ENCODE measurements around the gene NFATC2.
A peak's percentile ranks its signal among the peaks of the same experiment; 100 is the strongest.

The NFATC2 gene

GRCh38 chr20:51412951-51413481 lies 129.5 kb downstream of the NFATC2 start:
- DNase-seq (ENCODE audit: low read depth) = no peak

- no peak for DNase-seq (ENCODE audit: low read depth)
Measured at GRCh38 chr20:51412333-51412871, 130.1 kb downstream of the NFATC2 start.

DNA sequence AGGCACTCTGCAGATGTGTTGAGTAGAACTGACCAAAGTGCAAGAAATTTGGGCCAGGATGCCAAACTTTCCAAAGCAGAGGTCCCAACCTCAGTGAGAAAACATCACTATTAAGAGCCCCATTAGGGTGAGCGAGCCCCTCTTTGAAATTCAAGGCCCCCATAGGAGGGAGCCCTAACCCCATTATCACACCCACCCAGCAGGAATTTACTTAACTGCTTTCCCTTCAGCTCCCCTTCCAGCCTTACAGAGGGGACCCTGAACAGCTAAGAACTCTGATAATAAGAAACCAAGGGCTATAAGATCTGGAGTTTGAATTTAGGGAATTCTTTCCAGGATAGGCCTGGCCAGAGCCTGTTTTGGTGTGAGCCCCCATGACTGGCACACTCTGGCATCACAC lies 130.6 kb downstream of the NFATC2 start:
- DNase-seq (ENCODE audit: low read depth) = no peak

DNA sequence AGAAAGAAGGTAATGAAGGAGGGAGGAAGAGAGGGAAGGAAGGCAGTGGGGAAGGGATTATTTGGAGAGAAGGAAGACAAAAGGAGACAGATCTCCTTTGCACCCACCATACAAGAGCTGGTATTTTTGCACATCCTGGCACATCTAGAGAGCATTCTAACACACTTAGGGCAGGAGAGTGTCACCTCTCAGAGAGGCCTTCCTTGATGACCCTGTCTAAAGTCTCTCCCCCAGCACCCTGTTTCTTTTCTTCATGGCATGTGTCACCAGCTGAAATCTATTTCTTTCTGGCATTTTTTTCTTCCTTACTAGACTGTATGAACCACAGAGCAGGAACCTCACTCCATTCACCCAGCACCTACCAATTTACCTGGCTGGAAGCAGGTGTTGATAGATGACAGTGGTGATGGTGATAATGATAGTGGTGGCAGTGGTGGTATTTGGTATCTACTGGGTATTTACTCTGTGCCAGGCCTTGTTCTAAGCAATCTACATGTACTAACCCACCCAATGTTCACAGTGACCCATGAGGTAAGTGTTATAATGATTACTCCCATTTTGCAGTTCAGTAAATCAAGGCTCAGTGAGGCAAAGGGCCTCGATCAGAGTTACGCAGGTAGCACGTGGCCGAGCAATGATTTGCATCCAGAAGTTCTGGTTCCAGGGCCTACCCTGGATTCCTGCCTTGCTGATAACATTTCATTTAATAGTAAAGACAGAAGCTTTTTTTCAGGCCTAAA lies 131.8 kb downstream of the NFATC2 start:
- no peak for DNase-seq (ENCODE audit: low read depth)

- DNase-seq (ENCODE audit: low read depth) = no peak
Measured at GRCh38 chr20:51409192-51409880, 133.2 kb downstream of the NFATC2 start.

DNA sequence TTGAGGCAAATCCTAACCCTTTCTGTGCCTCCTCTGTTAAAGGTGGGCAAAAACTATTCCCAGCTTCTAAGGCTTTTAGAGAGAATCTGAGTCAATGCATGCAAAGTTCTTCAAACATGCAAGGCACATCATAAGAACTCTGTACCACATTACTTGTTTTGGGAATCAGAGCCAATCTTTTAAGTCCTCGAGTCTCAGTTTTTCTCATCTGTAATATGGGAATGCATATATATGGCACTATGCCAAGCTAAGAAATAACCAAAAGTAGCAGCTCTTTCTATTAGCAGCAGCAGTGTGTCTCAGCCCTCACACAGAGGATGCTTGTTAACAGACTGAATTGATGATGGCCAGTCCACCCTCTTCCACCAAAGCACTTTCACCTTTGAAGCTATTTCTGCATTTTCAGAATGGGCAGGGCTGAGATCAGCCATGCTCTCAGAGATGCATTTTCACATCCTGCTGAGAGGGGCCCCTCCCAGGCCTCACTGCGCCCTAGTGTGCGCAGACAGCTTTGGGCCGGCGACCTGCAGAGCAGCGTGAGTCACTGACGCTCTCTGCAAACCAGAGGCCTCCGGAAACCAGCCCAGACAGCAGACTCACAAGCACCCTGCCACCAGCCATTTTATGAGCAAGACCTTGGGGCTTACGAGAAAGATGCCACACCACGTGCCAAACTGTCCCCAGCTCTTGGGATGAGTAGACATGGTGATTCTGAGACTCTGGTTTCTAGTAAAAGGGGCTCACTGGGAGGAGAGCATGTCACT lies 138.0 kb downstream of the NFATC2 start:
- DNase-seq (ENCODE audit: low read depth) = peak; percentile 71

GRCh38 chr20:51403466-51404220 lies 138.9 kb downstream of the NFATC2 start:
- no peak for DNase-seq (ENCODE audit: low read depth)

DNA sequence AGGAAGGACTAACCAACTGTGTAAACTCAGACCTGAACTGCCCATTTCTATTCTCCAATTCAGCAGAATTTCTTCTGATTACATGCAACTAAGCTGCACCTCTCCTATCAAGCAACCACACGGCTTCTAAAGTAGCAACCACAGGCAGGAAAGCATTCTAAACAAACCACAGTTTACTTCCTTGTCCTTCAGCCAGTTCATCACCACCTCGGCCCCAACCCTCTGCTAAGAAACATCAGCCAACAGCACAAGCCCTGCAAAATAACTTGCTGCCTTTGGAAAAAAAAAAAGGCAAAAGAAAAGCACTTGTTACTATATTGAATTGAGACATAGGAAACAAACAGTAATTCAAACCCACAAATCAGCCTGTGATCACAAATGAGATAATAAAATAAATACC lies 140.3 kb downstream of the NFATC2 start:
- no peak for DNase-seq (ENCODE audit: low read depth)

DNA sequence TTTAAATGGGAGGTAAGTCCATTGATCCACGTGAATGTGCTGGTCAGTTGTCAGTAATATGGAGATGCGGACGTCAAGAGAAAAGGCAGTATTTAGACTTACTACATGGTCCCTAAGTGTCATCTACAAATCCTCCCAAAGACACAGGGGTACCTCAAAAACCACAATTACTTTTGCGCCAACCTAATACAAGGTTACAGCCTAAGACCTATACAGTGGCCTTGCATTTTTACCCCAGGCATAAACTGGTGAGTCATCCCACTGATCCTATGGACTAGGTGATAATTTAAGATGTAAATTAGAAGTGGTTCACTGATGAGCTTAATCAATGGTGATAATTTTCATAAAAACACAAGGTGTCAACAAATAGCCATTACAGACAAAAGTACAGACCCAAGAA lies 141.0 kb downstream of the NFATC2 start:
- DNase-seq (ENCODE audit: low read depth) = no peak

DNA sequence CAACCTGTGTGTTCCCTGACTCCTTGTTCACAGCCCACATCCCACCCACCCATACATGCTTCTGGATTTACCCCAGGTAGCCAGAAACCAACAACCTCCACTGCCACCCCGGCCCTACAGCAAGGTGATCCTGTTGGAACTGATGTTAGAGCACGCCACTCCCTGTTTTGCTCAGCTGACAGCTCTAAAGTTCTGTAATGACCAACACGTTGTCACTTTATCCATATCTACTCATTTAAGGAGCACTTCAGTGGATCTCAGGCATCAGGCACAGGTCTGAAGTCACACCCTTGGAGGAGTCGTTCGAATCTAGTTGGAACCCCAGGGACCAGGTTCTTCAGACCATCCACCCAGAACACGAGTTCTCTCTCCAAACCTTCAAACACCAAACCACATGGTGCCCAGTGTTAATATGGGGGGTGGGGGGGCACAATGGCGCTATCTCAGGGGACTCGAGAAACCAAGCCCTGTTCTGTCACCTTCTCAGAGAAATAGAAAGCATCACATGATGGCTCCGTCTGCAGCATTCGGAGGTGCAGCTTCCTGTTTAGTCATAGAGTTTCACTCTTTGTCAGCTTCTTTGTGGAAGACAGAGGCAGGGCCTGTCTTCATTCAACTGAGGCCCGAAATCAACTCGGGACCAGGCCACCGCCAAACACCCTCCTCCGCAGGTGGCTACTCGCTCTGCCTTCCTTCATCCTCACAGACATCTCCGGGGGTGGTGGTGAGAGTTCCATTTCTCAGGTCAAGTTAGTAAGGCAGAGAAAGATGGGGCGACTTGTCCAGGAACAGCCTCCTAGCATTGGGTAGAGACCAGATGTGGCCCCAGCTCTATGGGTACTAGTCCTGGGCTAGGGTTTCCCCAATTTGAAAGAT lies 142.2 kb downstream of the NFATC2 start:
- peak; percentile 52 for DNase-seq (ENCODE audit: low read depth)

GRCh38 chr20:51399006-51399890 lies 143.3 kb downstream of the NFATC2 start:
- no peak for DNase-seq (ENCODE audit: low read depth)

- no peak for DNase-seq (ENCODE audit: low read depth)
Measured at GRCh38 chr20:51398552-51398951, 144.0 kb downstream of the NFATC2 start.

GRCh38 chr20:51398083-51398482 lies 144.4 kb downstream of the NFATC2 start:
- no peak for DNase-seq (ENCODE audit: low read depth)

DNA sequence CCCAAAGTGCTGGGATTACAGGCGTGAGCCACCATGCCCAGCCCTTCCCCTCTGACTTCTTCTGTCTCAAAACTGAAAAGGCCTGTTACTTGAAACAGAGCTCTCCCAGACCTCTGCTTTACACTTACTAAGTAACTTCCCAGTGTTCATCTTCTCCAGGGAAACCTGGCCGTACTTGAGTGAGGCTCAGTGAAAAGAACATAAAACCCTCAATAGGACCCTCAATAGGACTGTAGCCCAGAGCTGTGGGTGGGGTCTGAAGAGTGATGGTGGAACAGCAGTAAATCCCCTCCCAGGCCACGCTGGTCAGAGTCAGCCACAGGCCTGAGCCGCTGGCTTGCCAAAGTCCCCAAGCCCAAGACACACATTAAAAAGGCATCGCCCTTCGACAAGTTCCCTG lies 145.4 kb downstream of the NFATC2 start:
- DNase-seq (ENCODE audit: low read depth) = no peak

DNA sequence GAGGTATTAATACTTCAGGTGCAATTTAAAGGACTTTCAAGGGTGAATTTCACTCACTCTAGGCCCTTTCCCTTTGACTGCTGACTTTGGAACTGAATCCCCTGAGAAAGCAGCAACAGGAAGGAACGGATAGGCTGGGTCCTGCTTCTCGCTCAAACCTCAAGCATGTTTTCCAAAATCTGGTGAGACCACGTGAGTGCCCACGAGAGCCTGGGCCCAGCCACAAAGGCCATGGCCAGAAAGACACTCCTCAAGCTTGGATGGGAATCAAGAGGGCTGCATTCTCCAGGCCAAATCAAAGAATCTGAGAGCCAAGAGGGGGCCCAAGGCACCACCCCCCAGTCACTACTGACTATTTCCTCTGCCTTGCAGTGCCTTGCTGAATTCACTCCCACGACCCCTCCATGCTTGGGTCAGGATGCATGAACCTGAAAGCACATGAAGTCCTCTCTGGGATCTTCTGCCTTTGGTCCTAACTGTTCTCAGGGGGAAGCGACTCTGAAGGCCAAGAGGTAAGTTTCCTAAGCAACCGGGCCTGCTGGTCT lies 146.1 kb downstream of the NFATC2 start:
- DNase-seq (ENCODE audit: low read depth) = no peak

GRCh38 chr20:51394706-51395105 lies 147.8 kb downstream of the NFATC2 start:
- no peak for DNase-seq (ENCODE audit: low read depth)

GRCh38 chr20:51393571-51393970 lies 148.9 kb downstream of the NFATC2 start:
- DNase-seq (ENCODE audit: low read depth) = no peak

DNA sequence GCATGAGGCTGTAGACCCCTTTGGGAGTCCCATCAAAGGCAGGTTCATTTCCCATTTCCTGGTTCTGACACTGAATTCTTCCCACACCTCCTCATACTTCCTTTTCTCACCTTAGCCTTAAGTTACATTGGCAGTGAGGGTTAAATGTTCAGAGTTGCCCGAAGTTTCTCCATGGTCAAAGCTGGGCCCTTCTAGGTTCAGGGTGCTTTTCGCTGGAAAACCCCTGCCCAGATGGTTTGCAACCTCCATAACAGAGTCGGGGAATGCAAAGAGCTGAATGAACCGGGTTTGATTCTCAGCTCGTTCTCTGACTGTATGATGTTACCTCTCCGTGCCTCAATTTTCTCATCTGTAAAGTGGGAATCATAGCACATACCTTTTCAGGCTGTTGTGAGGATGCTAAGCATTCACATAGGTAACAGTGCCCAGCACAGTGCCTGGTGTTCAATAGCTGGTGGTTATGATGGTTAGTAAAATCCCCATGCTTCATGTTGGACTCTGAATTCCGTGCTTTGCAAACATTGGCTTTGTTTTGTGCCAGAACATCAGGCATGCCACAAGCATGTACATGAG lies 149.8 kb downstream of the NFATC2 start:
- no peak for DNase-seq (ENCODE audit: low read depth)

DNA sequence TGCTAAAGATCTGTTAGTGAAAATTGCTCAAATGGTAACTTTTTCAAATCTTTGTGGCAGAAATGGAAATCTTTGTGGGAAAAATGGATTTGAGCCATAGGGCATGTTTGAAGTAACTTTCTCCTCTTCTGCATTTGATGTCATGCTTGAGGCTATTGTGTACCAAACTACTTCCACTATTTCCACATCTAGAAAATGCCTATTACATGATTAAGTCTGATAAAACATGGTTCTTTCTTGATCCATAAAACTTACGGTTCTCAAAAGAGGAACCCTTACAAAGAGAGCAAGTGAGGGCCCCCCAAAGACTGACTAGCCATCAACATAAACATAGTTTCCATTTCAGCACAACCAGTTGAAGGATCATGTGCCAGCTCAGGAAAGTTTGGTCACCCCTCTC lies 150.6 kb downstream of the NFATC2 start:
- no peak for DNase-seq (ENCODE audit: low read depth)

Measured in stimulated activated CD8-positive, alpha-beta memory T cell treated with anti-CD3 and anti-CD28 coated beads, Interleukin-12 subunit alpha, Interleukin-12 subunit beta, amount 100 ng/mL, for 4 hours (primary cell).